ENCODE results near the gene NRSN1. TPM values are rescaled to one million over a fixed set of nuclear protein-coding genes. Genes with fewer than 3 reads are reported as not detected.

The NRSN1 gene, protein sequence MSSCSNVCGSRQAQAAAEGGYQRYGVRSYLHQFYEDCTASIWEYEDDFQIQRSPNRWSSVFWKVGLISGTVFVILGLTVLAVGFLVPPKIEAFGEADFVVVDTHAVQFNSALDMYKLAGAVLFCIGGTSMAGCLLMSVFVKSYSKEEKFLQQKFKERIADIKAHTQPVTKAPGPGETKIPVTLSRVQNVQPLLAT
- not detected in 2 replicates for total RNA-seq (2014; rRNA removed; shearing (Covaris generic))

DNA sequence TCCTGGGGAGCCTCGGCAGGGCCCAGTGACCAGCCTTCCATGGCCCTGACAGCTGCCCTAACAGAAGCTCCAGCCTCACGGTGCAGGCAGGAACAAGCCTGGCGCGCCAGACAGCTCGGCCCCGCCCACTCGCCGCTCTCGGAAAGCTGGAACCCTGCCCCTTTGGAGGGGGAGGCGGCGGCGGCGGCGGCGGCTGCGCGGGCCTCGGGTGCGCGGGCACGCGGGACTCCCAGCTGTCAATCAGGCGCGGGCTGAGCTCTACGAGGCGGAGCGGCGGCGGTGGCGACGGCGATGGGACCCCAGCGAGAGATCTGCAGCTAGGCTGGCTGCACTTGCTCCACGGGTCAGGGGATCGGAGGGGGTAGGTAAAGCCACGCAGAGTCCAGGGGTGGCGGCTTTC, at the start of gene NRSN1:
TSS of gene NRSN1 (plus strand) at position 236 of the 400 bp plus-strand sequence. CDS start 8,113 bp downstream, outside the sequence.
- DNase-seq (ENCODE audit: low spot score), result no peak

GRCh38 chr6:24078200-24078599, 47.8 kb upstream of the NRSN1 start:
- DNase-seq (ENCODE audit: low spot score), result no peak

DNA sequence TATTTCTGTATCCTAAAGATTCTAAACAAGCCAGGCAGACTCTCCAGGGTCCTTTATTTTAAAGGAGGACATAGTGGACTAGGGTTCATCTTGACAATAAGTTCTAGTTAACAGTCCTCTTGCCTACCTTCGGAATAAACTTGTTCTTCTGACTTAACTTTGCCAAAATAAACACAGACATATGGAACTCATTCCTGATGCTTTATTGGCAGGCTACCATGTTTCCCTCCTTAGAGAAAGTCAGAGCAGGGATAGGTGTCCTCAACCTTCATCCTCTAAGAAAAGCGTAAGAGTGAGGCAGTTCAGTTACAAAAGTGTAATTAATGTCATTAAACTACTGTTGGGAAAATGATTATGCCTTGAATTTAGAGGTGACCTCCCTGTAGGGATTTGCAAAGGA, 46.9 kb upstream of the NRSN1 start:
- DNase-seq (ENCODE audit: low spot score), result no peak

- DNase-seq (ENCODE audit: low spot score), result no peak
Observed at GRCh38 chr6:24080711-24081110, 45.3 kb upstream of the NRSN1 start.

DNA sequence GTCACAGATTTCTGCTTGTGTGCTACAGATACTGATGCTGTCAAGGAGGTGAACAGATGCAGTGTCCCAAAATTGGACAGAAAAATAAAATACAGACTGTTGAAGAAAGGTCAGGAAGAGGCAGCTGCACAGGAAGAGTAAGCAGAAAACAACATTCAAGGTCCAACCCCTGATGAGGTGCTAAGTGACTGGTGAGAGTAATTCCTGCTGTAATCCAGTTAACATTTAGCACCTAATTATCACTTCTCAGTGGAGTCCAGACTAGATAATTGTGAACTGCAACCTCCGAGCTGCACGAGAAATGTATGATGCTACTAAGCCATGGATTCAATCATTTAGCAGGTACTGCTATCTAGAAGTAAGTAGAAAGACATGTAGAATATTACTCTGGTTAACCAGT, 36.3 kb upstream of the NRSN1 start:
- DNase-seq (ENCODE audit: low spot score), result no peak

DNA sequence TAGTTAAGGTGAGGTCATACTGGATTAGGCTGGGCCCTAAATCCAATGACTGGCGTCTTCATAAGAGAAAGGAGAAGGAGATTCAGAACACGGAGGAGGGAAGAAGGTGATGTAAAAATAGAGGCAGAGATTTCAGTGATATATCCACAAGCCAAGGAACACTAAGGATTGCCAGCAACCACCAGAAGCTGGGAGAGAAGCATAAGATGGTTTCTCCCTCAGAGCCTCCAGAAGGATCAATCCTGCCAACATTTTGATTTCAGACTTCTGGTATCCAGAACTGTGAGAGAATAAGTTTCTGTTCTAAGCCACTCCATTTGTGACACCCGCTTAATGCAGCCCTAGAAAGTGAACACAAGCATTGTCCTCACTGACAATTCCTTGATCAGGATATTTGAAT, 33.6 kb upstream of the NRSN1 start:
- DNase-seq (ENCODE audit: low spot score), result no peak

DNA sequence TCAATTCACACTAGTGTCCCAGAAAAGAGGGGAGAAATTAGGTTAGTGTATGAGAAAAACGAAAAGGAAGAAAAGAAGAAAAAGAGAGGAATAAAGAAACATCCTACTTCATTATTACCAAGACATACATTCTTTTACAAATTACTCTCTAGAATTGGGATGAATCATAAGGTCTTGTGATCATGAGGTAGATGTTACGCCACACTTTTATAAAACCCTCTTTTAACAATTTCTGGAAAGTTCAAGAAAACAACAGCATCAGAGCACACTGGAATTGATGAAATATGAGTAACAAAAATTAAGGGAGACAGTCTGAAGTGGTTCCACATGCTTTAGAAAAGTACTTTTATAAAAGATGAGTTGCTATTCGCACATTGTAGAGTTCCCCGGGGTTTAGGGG, 32.6 kb upstream of the NRSN1 start:
- DNase-seq (ENCODE audit: low spot score), result no peak

- no peak for DNase-seq (ENCODE audit: low spot score)
Observed at GRCh38 chr6:24099181-24099580, 26.8 kb upstream of the NRSN1 start.

- DNase-seq (ENCODE audit: low spot score), result no peak
Observed at GRCh38 chr6:24100024-24100769, 25.8 kb upstream of the NRSN1 start.

DNA sequence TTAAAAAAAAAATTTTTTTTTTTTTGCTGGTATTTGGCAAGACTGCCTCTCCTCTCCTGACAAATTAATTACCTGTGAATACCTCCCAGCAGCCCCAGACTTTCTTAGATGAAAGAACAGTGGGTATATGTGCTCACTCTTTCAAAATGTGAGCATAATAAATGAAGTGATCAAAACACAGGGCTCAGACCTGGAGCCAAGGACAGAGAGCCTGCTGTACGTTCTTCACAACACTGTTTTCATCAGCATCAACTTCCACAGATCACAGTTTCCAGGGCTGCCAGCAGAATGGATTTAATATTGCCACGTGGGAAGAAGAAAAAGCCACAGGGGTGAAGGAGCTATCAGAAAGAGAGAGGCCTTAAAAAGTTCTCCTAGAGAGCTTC, 25.3 kb upstream of the NRSN1 start:
- no peak for DNase-seq (ENCODE audit: low spot score)

DNA sequence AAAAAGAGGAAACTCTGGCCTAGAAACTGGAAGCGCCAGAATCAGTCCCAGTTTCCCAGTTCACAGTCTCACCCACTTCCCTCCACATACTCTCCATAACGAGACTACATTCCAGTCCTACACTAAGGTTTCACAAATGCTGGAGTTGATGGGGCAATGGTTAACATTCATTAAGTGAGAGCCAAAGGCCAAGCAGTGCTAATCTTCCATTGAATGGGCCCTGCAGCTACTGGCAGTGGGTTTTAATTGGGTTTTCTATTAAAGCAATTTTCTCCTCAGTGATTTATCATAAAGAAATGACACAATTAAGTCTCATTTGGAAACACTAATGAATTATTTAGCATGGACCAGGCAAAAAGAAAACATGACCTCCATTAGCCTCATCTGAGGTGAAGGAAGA, 20.8 kb upstream of the NRSN1 start:
- no peak for DNase-seq (ENCODE audit: low spot score)

- DNase-seq (ENCODE audit: low spot score), result no peak
Observed at GRCh38 chr6:24106291-24106690, 19.7 kb upstream of the NRSN1 start.

- no peak for DNase-seq (ENCODE audit: low spot score)
Observed at GRCh38 chr6:24107294-24107693, 18.7 kb upstream of the NRSN1 start.

- DNase-seq (ENCODE audit: low spot score), result no peak
Observed at GRCh38 chr6:24108056-24108455, 18.0 kb upstream of the NRSN1 start.

DNA sequence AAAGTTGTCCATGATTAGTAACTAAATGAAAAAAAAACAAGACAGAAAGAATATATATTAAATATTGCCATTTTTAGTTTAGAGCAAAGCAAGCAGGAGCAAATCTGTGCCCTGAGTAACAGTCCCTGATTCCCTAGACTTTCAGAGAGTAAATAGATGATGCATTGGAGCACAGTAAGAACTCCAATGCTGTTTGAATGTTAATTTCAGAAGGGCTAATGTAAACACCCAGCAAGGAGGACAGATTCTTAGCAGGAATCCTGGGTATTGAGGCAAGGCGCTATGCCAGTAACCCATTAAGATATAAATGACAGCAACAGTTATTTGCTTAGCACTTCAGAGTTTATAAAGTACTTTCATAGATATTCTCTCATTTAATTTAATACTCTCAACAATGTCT, 15.6 kb upstream of the NRSN1 start:
- DNase-seq (ENCODE audit: low spot score), result no peak

DNA sequence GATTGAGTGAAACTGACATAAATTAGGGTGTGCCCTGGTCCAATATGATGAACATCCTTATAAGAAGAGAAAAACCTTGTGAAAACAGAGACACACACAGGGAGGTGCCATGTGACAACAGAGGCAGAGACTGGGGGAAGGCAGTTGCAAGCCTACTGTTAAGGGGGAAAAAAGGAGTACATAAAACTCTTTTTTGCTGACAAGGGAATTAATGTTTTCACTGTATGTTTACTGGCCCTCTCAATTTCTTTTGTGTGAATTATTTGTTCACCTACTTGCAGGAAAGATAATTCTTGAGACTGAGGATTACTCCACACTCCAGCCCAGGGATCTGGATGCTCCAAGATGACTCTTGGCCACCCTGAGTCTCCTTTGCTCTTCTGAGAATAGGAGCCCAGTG, 12.1 kb upstream of the NRSN1 start:
- no peak for DNase-seq (ENCODE audit: low spot score)

DNA sequence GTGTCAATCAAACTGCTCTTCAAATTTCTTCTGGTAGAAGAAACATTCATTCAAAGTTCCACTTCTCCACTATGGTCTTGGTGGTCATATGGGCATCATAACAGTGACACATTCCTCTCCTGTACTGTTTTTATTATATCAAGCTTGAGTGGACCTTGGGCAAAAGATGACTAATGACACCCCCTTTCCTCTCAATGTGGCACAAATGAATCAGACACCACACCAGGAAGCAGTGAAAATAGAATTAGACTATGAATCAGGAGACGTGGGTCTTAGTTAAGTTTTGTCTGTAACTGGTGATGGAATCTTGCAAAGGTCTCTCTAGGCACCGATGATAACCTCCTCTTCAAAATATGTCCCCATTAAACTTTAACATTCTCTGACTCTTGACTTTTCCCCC, 9.0 kb upstream of the NRSN1 start:
- no peak for DNase-seq (ENCODE audit: low spot score)

GRCh38 chr6:24122139-24122538, 3.9 kb upstream of the NRSN1 start:
- no peak for DNase-seq (ENCODE audit: low spot score)

DNA sequence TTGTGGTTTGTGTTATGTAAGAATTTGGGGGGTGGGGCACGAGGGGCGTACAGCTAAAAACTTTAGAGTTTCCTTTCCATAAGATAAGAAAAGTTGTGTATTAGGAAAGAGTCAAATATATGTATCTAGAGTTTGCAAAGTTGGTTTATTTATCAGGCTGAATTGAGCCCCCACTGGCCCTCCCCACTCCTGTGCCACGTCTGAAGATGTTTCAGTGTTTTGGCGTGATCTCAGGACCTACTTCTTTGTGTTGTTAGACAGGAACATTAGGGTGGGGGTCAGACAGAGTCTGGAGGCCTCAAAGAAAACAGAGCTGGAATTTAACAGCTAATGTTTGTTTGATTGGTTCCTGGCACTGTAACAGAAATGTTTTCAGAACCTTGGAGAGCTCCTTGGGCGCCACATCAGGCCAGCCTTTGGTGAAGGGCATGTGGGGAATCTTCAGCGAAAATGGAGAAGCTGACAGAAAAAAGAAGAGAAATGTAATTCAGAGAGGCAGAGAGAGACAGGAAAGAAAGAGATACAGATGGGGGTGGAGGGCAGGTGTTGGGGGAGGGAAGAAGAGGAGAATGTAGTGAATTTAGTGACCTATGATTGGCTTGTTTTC, 674 bp downstream of the NRSN1 start:
- DNase-seq (ENCODE audit: low spot score), result no peak

DNA sequence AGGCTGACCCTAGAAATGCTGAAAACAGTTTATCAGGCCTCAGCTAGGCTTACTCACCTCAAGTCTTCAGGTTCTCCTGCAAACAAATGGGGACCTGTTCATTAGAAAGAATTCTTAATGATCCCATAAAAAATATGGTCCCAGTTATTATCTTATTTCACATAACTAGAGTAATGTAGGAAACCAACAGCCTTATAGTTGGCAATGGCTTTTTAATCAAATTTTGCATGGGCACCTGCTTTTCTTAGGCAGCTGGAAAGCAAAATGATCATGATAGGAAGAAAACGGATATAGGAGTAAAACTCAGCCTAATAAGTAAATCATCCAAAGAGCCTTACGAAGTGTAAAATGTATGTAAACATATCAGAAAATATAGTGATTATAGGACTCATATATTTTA, 1.3 kb downstream of the NRSN1 start:
- DNase-seq (ENCODE audit: low spot score), result no peak

- DNase-seq (ENCODE audit: low spot score), result no peak
Observed at GRCh38 chr6:24131751-24132150, 5.7 kb downstream of the NRSN1 start.

DNA sequence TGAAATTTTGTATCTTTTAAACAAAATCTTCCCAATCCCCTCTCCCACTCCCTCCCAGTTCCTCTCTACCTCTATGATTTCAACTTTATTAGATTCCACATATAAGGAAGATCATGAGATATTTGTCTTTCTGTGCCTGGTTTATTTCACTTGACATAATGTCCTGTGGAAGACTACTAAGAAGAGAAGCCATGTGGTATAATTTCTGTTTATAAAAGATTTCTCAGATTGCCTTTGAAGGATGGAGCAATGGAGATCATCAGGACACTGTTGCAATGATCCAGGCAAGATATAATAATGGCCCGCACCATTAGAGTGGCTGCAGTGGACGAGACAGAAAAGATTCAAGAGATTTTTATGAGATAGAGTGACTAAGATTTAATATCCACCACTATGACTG, 13.1 kb downstream of the NRSN1 start:
- DNase-seq (ENCODE audit: low spot score), result no peak

- DNase-seq (ENCODE audit: low spot score), result no peak
Observed at GRCh38 chr6:24139639-24140038, 13.6 kb downstream of the NRSN1 start.

Data from H4 (cell line).